ENCODE measurements around the gene GBA3.

Gene GBA3

GRCh38 chr4:22703912-22704311 lies 11.2 kb downstream of the GBA3 start:
- DNase-seq: no peak

GRCh38 chr4:22707390-22707789 lies 14.7 kb downstream of the GBA3 start:
- no peak for DNase-seq

GRCh38 chr4:22708961-22709360 lies 16.2 kb downstream of the GBA3 start:
- no peak for DNase-seq

- DNase-seq: no peak
Observed at GRCh38 chr4:22712105-22712504, 19.4 kb downstream of the GBA3 start.

- DNase-seq: no peak
Observed at GRCh38 chr4:22712529-22712928, 19.8 kb downstream of the GBA3 start.

GRCh38 chr4:22713841-22714240 lies 21.1 kb downstream of the GBA3 start:
- DNase-seq: no peak

GRCh38 chr4:22719218-22719617 lies 26.5 kb downstream of the GBA3 start:
- no peak for DNase-seq

- no peak for DNase-seq
Observed at GRCh38 chr4:22720091-22720490, 27.4 kb downstream of the GBA3 start.

GRCh38 chr4:22721204-22721603 lies 28.5 kb downstream of the GBA3 start:
- no peak for DNase-seq

GRCh38 chr4:22730021-22730420 lies 37.3 kb downstream of the GBA3 start:
- DNase-seq: no peak

GRCh38 chr4:22733816-22734215 lies 41.1 kb downstream of the GBA3 start:
- no peak for DNase-seq

- DNase-seq: no peak
Observed at GRCh38 chr4:22736912-22737311, 44.2 kb downstream of the GBA3 start.

- DNase-seq: peak; percentile 64
Observed at GRCh38 chr4:22739968-22740367, 47.2 kb downstream of the GBA3 start.

GRCh38 chr4:22741744-22742143 lies 49.0 kb downstream of the GBA3 start:
- DNase-seq: no peak

- no peak for DNase-seq
Observed at GRCh38 chr4:22743290-22743689, 50.6 kb downstream of the GBA3 start.

- DNase-seq: no peak
Observed at GRCh38 chr4:22744478-22745062, 51.8 kb downstream of the GBA3 start.

GRCh38 chr4:22745234-22745633 lies 52.5 kb downstream of the GBA3 start:
- no peak for DNase-seq

- no peak for DNase-seq
Observed at GRCh38 chr4:22754116-22754515, 61.4 kb downstream of the GBA3 start.

- DNase-seq: no peak
Observed at GRCh38 chr4:22762548-22762947, 69.8 kb downstream of the GBA3 start.

GRCh38 chr4:22764183-22764582 lies 71.4 kb downstream of the GBA3 start:
- no peak for DNase-seq

GRCh38 chr4:22766068-22766467 lies 73.3 kb downstream of the GBA3 start:
- DNase-seq: no peak

GRCh38 chr4:22778547-22779163 lies 85.9 kb downstream of the GBA3 start:
- no peak for DNase-seq

- no peak for DNase-seq
Observed at GRCh38 chr4:22780317-22780716, 87.6 kb downstream of the GBA3 start.

- DNase-seq: no peak
Observed at GRCh38 chr4:22780797-22781196, 88.1 kb downstream of the GBA3 start.

GRCh38 chr4:22787753-22788375 lies 95.1 kb downstream of the GBA3 start:
- DNase-seq: no peak
